ENCODE measurements around the gene HCN4. TPM values are rescaled to one million over a fixed set of nuclear protein-coding genes. Genes with fewer than 3 reads are reported as not detected.

Gene HCN4
- total RNA-seq, 1 donor from 2014 or later, result 17.0 TPM

GRCh38 chr15:73345658-73346057, 23.1 kb downstream of the HCN4 start:
- peaks cover 2% of the 10 kb centered on the region for H3K27me3 Mint-ChIP-seq (ENCODE audit: unreplicated experiment)
- H3K9me3 Mint-ChIP-seq (ENCODE audit: unreplicated experiment), result peaks cover 5% of the 10 kb centered on the region
- H3K4me3 Mint-ChIP-seq (ENCODE audit: unreplicated experiment), result no peak overlapping the region
- no peak for DNase-seq
- peaks cover 16% of the 10 kb centered on the region for H3K36me3 Mint-ChIP-seq (ENCODE audit: unreplicated experiment)
- H3K27ac Mint-ChIP-seq (ENCODE audit: unreplicated experiment), result no peak overlapping the region
- TF ChIP-seq, protein P1, sequence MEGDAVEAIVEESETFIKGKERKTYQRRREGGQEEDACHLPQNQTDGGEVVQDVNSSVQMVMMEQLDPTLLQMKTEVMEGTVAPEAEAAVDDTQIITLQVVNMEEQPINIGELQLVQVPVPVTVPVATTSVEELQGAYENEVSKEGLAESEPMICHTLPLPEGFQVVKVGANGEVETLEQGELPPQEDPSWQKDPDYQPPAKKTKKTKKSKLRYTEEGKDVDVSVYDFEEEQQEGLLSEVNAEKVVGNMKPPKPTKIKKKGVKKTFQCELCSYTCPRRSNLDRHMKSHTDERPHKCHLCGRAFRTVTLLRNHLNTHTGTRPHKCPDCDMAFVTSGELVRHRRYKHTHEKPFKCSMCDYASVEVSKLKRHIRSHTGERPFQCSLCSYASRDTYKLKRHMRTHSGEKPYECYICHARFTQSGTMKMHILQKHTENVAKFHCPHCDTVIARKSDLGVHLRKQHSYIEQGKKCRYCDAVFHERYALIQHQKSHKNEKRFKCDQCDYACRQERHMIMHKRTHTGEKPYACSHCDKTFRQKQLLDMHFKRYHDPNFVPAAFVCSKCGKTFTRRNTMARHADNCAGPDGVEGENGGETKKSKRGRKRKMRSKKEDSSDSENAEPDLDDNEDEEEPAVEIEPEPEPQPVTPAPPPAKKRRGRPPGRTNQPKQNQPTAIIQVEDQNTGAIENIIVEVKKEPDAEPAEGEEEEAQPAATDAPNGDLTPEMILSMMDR (IDR thresholded peaks at IDR 0.05; ENCODE audit: partially characterized antibody, unreplicated experiment), result no peak
- peaks cover 2% of the 10 kb centered on the region for H3K4me1 Mint-ChIP-seq (ENCODE audit: low read depth, unreplicated experiment)

DNA sequence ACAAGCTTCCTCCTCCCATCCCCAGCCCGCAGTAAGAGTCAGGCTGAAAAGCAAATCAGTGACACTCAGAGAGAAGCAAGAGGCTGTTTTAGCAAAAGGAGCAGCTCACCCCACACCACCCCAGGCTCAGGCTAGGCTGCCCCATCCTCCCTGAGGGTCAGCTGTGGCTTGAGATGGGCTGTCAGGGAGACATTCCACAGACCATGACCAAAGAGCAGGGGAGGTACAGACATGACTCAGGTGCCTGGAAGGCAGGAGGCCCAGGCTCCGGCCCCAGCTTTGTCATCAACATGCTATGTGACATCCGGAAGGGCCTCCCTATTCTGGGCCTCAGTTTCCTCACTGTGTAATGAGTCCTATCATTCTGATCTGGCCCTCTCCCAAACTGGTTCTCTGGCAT, 24.7 kb downstream of the HCN4 start:
- peaks cover 2% of the 10 kb centered on the region for H3K4me1 Mint-ChIP-seq (ENCODE audit: low read depth, unreplicated experiment)
- TF ChIP-seq, protein P1 (IDR thresholded peaks at IDR 0.05; ENCODE audit: partially characterized antibody, unreplicated experiment), result no peak
- peaks cover 5% of the 10 kb centered on the region for H3K9me3 Mint-ChIP-seq (ENCODE audit: unreplicated experiment)
- H3K27ac Mint-ChIP-seq (ENCODE audit: unreplicated experiment), result no peak overlapping the region
- peaks cover 6% of the 10 kb centered on the region for H3K27me3 Mint-ChIP-seq (ENCODE audit: unreplicated experiment)
- DNase-seq, result no peak
- peaks cover 16% of the 10 kb centered on the region for H3K36me3 Mint-ChIP-seq (ENCODE audit: unreplicated experiment)
- H3K4me3 Mint-ChIP-seq (ENCODE audit: unreplicated experiment), result no peak overlapping the region

GRCh38 chr15:73341886-73342600, 26.7 kb downstream of the HCN4 start:
- H3K4me3 Mint-ChIP-seq (ENCODE audit: unreplicated experiment), result no peak overlapping the region
- H3K36me3 Mint-ChIP-seq (ENCODE audit: unreplicated experiment), result peaks cover 22% of the 10 kb centered on the region
- peaks cover 2% of the 10 kb centered on the region for H3K4me1 Mint-ChIP-seq (ENCODE audit: low read depth, unreplicated experiment)
- TF ChIP-seq, protein P1 (IDR thresholded peaks at IDR 0.05; ENCODE audit: partially characterized antibody, unreplicated experiment), result no peak
- H3K9me3 Mint-ChIP-seq (ENCODE audit: unreplicated experiment), result peaks cover 5% of the 10 kb centered on the region
- DNase-seq, result no peak
- no peak overlapping the region for H3K27ac Mint-ChIP-seq (ENCODE audit: unreplicated experiment)
- peaks cover 10% of the 10 kb centered on the region for H3K27me3 Mint-ChIP-seq (ENCODE audit: unreplicated experiment)

GRCh38 chr15:73340502-73341192, 28.1 kb downstream of the HCN4 start:
- TF ChIP-seq, protein P1 (IDR thresholded peaks at IDR 0.05; ENCODE audit: partially characterized antibody, unreplicated experiment), result no peak
- Mint-ChIP-seq H3K27me3 (ENCODE audit: unreplicated experiment) (peaks cover 10% of the 10 kb centered on the region), H3K27ac (ENCODE audit: unreplicated experiment) (no peak overlapping the region), H3K9me3 (ENCODE audit: unreplicated experiment) (peaks cover 5% of the 10 kb centered on the region), H3K36me3 (ENCODE audit: unreplicated experiment) (peaks cover 24% of the 10 kb centered on the region), H3K4me3 (ENCODE audit: unreplicated experiment) (no peak overlapping the region), H3K4me1 (ENCODE audit: low read depth, unreplicated experiment) (no peaks in the 10 kb centered on the region)
- DNase-seq, result no peak
